Left lung (tissue), 10 donors: ENCODE data around the gene AADACL4. TPM values are rescaled to one million over a fixed set of nuclear protein-coding genes. Genes with fewer than 3 reads are reported as not detected.
A peak's percentile ranks its signal among the peaks of the same experiment; 100 is the strongest.

ENCODE experiments used
- ATAC-seq: fragments of 200-7000 bp; cut with Tn5 transposase; one replicate; pipeline ENCODE4 v1.9.1; 2020; ENCODE audit warnings: moderate library complexity
- DNase-seq, 4 donors: peaks; one replicate each; pipeline ENCODE4 v3.0.0-alpha.2; 2013 to 2020
- H3K27ac ChIP-seq, 2 donors: fragments of 200-600 bp; sonication (generic) in 1 of 2; one replicate each; pipeline versions ENCODE4 v1.5.0 to v1.8.0; 2020 to 2021
- H3K27me3 ChIP-seq, 2 donors: fragments of 200-600 bp; sonication (generic) in 1 of 2; one replicate each; pipeline versions ENCODE4 v1.5.0 to v1.8.0; 2020 to 2021
- H3K36me3 ChIP-seq, 2 donors: fragments of 200-600 bp; sonication (generic) in 1 of 2; one replicate each; pipeline versions ENCODE4 v1.5.0 to v1.8.0; 2020 to 2021
- H3K4me1 ChIP-seq, 2 donors: fragments of 200-600 bp; one replicate each; pipeline ENCODE4 v1.8.0; 2021
- H3K4me3 ChIP-seq, 2 donors: fragments of 200-600 bp; sonication (generic) in 1 of 2; one replicate each; pipeline versions ENCODE4 v1.5.0 to v1.8.0; 2020 to 2021; ENCODE audit warnings: mild to moderate bottlenecking in 1 of 2
- H3K9me3 ChIP-seq, 2 donors: fragments of 200-600 bp; sonication (generic) in 1 of 2; one replicate each; pipeline versions ENCODE4 v1.5.0 to v1.8.0; 2020 to 2021
- intact Hi-C, 2 donors: fragments of 100-400 bp; cut with DNase I; formaldehyde crosslinking; loops; one replicate each; pipeline versions ENCODE4 v1.11.2 to v1.14.2; 2022
- polyA plus RNA-seq, 6 donors: library from polyadenylated mRNA; unstranded; fragments of 120-200 nt; gene quantifications; one replicate each; pipeline ENCODE4 v1.2.1, GENCODE V29; 2013; ENCODE audit not compliant: insufficient read length in 6 of 6
- total RNA-seq, 2 donors: library from RNA; stranded (reverse); fragmentation: NEBNext Ultra II Directional; extraction: Animal tissue kit (Norgen Biotek cat#: 25700); gene quantifications; one replicate each; pipeline ENCODE4 v1.2.1, GENCODE V29; 2021
- TF ChIP-seq, protein P1 (sequence below), 2 donors: fragments of 200-600 bp; sonication (generic) in 1 of 2; IDR thresholded peaks; one replicate each; pipeline versions ENCODE4 v1.5.0 to v1.8.0; 2021; ENCODE audit warnings: antibody characterized with exemption in 2 of 2
- donor health status: DM: no; HTN: yes; CAD: no.
- donor health status: DM: no; HTN: no; CAD: no.

The AADACL4 gene
- total and polyA plus RNA-seq, 8 donors, result 0.10 to 0.11 TPM; not detected in 6

DNA sequence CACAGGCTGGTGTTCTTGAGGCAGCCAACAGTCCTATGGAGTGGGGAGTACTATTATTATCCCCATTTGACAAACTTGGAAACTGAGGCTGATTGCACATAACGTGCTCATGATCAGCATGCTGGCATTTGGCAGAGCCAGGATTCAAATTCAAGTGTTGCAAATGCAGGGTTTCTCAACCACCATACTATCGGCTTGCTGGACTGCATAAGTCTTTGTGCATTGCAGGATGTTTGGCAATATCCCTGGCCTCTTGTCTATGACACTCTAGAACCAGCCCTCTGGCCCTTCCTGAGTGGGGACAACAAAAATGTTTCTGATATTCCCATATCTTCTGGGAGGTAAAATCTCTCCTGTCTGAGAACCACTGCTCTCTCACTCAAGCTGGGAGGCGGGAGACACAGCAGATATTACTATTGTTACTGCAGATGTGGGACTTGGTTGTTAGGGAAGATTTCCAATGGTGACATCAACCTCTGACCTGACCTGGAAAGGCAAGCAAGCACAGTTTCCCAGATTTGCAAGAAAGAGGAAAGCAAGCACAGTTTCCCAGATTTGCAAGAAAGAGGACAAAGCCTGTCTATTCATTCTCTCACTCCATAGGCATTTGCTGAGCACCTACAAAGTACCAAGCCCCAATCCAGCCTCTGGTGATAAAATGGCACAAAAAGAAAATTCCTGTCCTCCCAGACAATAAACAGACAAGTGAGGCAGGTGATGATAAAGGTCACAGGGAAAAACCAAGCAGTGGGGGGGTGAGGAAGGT is 71.0 kb downstream of the AADACL4 start:
- DNase-seq, result no peak
- no peaks in the 10 kb centered on the region for H3K4me1 ChIP-seq
- H3K9me3 ChIP-seq, result no peaks in the 10 kb centered on the region
- H3K36me3 ChIP-seq, result no peaks in the 10 kb centered on the region
- peak overlapping the region in 1 of 2 donors; percentile 5 for H3K27ac ChIP-seq
- intact Hi-C loops, result no loop called here
- no peak overlapping the region for H3K4me3 ChIP-seq
- no peaks in the 10 kb centered on the region for H3K27me3 ChIP-seq
- ATAC-seq, result no peak
- TF ChIP-seq, protein P1, sequence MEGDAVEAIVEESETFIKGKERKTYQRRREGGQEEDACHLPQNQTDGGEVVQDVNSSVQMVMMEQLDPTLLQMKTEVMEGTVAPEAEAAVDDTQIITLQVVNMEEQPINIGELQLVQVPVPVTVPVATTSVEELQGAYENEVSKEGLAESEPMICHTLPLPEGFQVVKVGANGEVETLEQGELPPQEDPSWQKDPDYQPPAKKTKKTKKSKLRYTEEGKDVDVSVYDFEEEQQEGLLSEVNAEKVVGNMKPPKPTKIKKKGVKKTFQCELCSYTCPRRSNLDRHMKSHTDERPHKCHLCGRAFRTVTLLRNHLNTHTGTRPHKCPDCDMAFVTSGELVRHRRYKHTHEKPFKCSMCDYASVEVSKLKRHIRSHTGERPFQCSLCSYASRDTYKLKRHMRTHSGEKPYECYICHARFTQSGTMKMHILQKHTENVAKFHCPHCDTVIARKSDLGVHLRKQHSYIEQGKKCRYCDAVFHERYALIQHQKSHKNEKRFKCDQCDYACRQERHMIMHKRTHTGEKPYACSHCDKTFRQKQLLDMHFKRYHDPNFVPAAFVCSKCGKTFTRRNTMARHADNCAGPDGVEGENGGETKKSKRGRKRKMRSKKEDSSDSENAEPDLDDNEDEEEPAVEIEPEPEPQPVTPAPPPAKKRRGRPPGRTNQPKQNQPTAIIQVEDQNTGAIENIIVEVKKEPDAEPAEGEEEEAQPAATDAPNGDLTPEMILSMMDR (IDR thresholded peaks at IDR 0.05), result no peak

DNA sequence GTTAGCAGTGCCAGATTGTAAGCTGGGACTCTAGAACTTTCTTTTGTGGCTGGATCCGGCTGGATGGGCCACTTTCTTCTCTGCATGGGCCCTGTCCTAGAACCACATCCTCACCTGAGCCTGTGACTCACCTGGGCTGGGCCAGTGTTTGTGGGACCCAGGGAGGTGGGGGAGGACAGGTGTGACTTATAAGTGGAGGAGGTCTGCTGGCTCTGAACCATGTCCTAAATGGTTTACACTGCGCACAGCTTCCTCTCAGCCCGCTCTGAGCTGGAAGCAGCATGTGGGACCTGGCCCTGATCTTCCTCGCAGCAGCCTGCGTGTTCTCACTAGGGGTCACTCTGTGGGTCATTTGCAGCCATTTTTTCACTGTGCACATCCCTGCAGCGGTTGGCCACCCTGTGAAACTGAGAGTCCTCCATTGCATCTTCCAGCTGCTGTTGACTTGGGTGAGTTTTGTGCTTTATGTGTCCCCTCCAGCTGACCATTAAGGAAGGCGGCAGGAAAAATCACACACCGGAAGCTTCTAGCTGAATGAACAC is 72.1 kb downstream of the AADACL4 start, which contains the start of gene AADACL3:
Gene AADACL3 (plus strand): TSS at position 215 of the 542 bp plus-strand sequence. CDS start 67 bp downstream, at position 282.
- intact Hi-C loops, result no loop called here
- Histone ChIP-seq H3K27me3 (no peaks in the 10 kb centered on the region), H3K9me3 (no peaks in the 10 kb centered on the region), H3K4me1 (no peaks in the 10 kb centered on the region), H3K27ac (peak within 1 kb of the TSS in 1 of 2 donors; percentile 5), H3K36me3 (no peaks in the 10 kb centered on the region), H3K4me3 (no peak within 1 kb of the TSS)
- DNase-seq (no peak), ATAC-seq (no peak)
- TF ChIP-seq, protein P1 (IDR thresholded peaks at IDR 0.05), result no peak

Other genes with a start within 250 kb of the AADACL4 start
- gene DHRS3, start 25.9 kb upstream of the AADACL4 start, total RNA-seq, result 100 to 1,000 TPM in 1 of 2 donors, 10 to 100 TPM in 1; 53.6 to 120 TPM
- 10 to 100 TPM; 37.3 to 44.9 (median 40.6) TPM for gene DHRS3, start 25.9 kb upstream of the AADACL4 start, polyA plus RNA-seq
- gene AADACL3, start 72.0 kb downstream of the AADACL4 start, total RNA-seq, result not detected
- not detected for gene AADACL3, start 72.0 kb downstream of the AADACL4 start, polyA plus RNA-seq
- 1 to 10 TPM in 1 of 2 donors, not detected in 1; 1.1 TPM for gene CFAP107, start 102.1 kb downstream of the AADACL4 start, total RNA-seq
- 1 to 10 TPM in 4 of 6 donors, under 1 TPM in 2; 0.18 to 2.8 (median 1.8) TPM for gene CFAP107, start 102.1 kb downstream of the AADACL4 start, polyA plus RNA-seq
- not detected for gene PRAMEF12, start 129.7 kb downstream of the AADACL4 start, total RNA-seq
- not detected for gene PRAMEF12, start 129.7 kb downstream of the AADACL4 start, polyA plus RNA-seq
- not detected for gene PRAMEF1, start 147.3 kb downstream of the AADACL4 start, total RNA-seq
- not detected for gene PRAMEF1, start 147.3 kb downstream of the AADACL4 start, polyA plus RNA-seq
- gene PRAMEF11, start 187.3 kb downstream of the AADACL4 start, total RNA-seq, result not detected
- not detected for gene PRAMEF11, start 187.3 kb downstream of the AADACL4 start, polyA plus RNA-seq
- gene HNRNPCL1, start 204.6 kb downstream of the AADACL4 start, total RNA-seq, result not detected
- gene HNRNPCL1, start 204.6 kb downstream of the AADACL4 start, polyA plus RNA-seq, result under 1 TPM in 5 of 6 donors, not detected in 1; 0.20 to 0.35 (median 0.31) TPM
- not detected for gene PRAMEF2, start 213.0 kb downstream of the AADACL4 start, total RNA-seq
- gene PRAMEF2, start 213.0 kb downstream of the AADACL4 start, polyA plus RNA-seq, result not detected
- not detected for gene PRAMEF4, start 242.1 kb downstream of the AADACL4 start, total RNA-seq
- not detected for gene PRAMEF4, start 242.1 kb downstream of the AADACL4 start, polyA plus RNA-seq